HG03097 (cell line): Measurements from ENCODE around the gene SLITRK5.

ENCODE experiments used
- ATAC-seq: cut with Tn5 transposase; IDR thresholded peaks from one replicate; pipeline ENCODE4 v1.9.1; 2021; ENCODE audit not compliant: unreplicated experiment, low FRiP score

The SLITRK5 gene

DNA sequence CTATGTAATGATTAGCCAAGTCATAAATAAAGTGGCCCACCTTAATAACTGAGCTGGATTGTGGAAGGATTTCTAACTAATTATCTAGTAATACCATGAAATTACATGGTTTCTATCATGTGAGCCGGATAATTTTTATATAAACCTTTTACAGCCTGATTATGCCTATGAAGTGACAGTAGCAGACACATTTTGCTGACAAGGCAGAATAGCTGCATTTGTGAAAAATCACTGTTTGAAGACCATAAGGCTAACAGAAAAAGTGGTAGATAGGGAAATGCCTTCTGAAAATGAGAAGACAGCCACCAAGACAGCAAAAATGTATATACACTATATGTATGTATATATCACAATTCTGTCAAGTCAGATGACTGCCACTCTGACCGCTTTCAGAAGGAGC, 27.1 kb downstream of the SLITRK5 start:
- no peak for ATAC-seq

DNA sequence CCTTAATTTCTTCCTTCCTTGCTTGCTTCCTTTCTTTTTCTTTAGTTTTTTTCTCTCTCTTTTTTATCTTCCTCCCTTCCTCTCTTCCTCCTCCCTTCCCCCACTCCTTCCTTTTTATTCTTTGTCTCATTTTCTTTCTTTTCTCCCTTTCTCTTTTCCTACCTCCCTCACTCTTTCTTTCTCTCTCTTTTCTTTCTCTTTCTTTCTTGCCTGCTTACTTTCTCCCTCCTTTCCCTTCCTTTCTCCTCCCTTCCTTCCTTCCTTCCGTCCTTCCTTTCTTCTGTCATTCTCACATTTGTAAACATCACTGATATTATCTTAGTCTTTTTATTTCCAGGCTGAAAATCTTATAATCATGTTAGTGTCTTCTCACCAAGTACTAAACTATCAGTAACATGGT, 38.8 kb downstream of the SLITRK5 start:
- no peak for ATAC-seq

DNA sequence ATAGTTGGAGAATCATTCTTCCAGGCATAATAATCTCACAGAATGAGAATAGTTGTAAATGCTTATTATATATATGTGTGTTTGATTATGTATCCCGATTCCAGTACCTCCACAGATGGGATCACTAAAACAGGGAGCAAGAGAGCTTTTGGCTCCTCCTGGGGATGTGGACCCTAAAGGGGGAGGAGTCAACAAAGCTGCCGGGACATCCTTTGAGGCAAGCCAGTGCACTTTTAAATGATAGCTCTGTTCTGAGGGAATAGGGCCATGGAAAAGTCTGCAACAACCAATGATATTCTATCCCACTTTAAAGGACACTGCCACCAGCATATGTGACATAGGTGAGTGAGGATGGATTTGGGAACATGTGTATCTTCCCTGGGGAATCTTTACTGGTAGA, 40.8 kb downstream of the SLITRK5 start:
- no peak for ATAC-seq
